Body of pancreas (tissue), 4 donors: ENCODE measurements around the gene TENT5C.

ENCODE experiments used
- CTCF ChIP-seq, 7 experiments: fragments of 450-650 bp in 4 of 7; fragments of 200-600 bp in 3 of 7; sonication (generic) in 3 of 7; IDR thresholded peaks; one replicate each; pipeline ENCODE4 v1.5.1; 2016 to 2019; ENCODE audit warnings: antibody characterized with exemption in 7 of 7
- POLR2A ChIP-seq, 3 donors: fragments of 450-650 bp; IDR thresholded peaks; one replicate each; pipeline ENCODE4 v1.6.1; 2016; ENCODE audit warnings: antibody characterized with exemption in 3 of 3, mild to moderate bottlenecking in 2 of 3

DNA sequence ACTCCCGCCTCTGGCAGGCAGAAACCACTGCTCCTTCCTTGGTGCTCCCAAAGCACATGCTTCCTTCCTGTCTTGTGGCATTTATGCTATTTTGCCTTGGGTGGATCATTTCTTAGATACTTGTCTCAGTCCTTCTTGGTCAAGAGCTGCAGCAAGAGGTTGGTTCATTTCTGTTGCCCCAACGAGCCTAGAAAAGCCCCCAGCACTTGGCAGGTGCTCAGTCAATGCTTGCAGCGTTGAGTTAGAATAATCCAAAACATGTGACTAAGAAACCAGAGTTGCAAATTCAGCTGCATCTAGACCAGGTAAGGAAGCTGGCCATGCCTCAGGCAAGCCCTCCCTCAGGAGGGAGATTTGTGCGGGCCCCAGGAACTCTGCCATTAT is 42.4 kb upstream of the TENT5C start:
- TF ChIP-seq CTCF (IDR thresholded peaks at IDR 0.05) (no peak), POLR2A (IDR thresholded peaks at IDR 0.05) (no peak)
